ENCODE data around the gene GATA5.

DNA sequence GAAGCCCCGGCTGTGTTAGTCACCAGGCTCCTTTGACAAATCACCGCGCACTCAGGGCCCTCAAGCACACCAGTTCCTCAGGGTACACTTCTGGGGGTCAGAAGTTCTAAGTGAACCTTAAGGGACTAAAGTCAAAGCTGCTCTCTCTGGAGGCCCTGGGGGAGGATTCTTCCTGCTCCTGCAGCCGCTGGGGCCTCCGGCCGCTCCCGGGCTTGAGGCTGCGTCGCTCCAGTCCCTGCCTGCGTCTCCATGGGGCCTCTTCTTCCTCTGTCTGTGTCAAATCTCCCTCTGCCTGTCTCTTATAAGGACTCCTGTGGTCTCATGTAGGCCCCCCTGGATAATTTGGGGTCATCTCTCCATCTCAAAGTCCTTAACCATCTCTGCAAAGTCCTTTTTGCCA, 18.1 kb upstream of the GATA5 start:
- TF ChIP-seq, protein P1, sequence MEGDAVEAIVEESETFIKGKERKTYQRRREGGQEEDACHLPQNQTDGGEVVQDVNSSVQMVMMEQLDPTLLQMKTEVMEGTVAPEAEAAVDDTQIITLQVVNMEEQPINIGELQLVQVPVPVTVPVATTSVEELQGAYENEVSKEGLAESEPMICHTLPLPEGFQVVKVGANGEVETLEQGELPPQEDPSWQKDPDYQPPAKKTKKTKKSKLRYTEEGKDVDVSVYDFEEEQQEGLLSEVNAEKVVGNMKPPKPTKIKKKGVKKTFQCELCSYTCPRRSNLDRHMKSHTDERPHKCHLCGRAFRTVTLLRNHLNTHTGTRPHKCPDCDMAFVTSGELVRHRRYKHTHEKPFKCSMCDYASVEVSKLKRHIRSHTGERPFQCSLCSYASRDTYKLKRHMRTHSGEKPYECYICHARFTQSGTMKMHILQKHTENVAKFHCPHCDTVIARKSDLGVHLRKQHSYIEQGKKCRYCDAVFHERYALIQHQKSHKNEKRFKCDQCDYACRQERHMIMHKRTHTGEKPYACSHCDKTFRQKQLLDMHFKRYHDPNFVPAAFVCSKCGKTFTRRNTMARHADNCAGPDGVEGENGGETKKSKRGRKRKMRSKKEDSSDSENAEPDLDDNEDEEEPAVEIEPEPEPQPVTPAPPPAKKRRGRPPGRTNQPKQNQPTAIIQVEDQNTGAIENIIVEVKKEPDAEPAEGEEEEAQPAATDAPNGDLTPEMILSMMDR (conservative IDR thresholded peaks at IDR 0.05): no peak
- no peak for TF ChIP-seq EZH2 (IDR thresholded peaks at IDR 0.05; ENCODE audit: low read depth)

Data from PC-9 (cell line).